Stimulated activated CD4-positive, alpha-beta T cell treated with anti-CD3 and anti-CD28 coated beads, Interleukin-12 subunit alpha, Interleukin-12 subunit beta, amount 100 ng/mL, for 24 hours (primary cell): ENCODE measurements around the gene ZNF451.
A peak's percentile ranks its signal among the peaks of the same experiment; 100 is the strongest.
"Not testable (repeated sequence)": the region's sequence is repeated elsewhere in the genome, so short reads cannot be mapped to it uniquely, and the experiment has no call there.

Experiments
- DNase-seq, 2 experiments: peaks; one replicate each; pipeline ENCODE4 v3.0.0-alpha.2; 2020; ENCODE audit warnings: low read depth in 2 of 2

Gene ZNF451, protein sequence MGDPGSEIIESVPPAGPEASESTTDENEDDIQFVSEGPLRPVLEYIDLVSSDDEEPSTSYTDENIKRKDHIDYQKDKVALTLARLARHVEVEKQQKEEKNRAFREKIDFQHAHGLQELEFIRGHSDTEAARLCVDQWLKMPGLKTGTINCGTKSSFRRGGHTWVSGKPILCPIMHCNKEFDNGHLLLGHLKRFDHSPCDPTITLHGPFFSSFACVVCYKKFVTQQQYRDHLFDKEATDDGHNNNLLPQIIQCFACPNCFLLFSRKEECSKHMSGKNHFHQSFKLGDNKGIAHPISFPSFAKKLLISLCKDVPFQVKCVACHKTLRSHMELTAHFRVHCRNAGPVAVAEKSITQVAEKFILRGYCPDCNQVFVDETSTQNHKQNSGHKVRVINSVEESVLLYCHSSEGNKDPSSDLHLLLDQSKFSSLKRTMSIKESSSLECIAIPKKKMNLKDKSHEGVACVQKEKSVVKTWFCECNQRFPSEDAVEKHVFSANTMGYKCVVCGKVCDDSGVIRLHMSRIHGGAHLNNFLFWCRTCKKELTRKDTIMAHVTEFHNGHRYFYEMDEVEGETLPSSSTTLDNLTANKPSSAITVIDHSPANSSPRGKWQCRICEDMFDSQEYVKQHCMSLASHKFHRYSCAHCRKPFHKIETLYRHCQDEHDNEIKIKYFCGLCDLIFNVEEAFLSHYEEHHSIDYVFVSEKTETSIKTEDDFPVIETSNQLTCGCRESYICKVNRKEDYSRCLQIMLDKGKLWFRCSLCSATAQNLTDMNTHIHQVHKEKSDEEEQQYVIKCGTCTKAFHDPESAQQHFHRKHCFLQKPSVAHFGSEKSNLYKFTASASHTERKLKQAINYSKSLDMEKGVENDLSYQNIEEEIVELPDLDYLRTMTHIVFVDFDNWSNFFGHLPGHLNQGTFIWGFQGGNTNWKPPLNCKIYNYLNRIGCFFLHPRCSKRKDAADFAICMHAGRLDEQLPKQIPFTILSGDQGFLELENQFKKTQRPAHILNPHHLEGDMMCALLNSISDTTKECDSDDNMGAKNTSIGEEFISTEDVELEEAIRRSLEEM

GRCh38 chr6:57089687-57090457, at the start of gene ZNF451:
TSS of gene ZNF451 (plus strand) at chr6:57090188. CDS start at chr6:57090254, 66 bp downstream.
- peak; percentile 96 for DNase-seq

GRCh38 chr6:57044061-57044460, 45.9 kb upstream of the ZNF451 start:
- not testable (repeated sequence) for DNase-seq

- no peak for DNase-seq
These were observed 45.4 kb upstream of the ZNF451 start for GRCh38 chr6:57044568-57044967.

DNA sequence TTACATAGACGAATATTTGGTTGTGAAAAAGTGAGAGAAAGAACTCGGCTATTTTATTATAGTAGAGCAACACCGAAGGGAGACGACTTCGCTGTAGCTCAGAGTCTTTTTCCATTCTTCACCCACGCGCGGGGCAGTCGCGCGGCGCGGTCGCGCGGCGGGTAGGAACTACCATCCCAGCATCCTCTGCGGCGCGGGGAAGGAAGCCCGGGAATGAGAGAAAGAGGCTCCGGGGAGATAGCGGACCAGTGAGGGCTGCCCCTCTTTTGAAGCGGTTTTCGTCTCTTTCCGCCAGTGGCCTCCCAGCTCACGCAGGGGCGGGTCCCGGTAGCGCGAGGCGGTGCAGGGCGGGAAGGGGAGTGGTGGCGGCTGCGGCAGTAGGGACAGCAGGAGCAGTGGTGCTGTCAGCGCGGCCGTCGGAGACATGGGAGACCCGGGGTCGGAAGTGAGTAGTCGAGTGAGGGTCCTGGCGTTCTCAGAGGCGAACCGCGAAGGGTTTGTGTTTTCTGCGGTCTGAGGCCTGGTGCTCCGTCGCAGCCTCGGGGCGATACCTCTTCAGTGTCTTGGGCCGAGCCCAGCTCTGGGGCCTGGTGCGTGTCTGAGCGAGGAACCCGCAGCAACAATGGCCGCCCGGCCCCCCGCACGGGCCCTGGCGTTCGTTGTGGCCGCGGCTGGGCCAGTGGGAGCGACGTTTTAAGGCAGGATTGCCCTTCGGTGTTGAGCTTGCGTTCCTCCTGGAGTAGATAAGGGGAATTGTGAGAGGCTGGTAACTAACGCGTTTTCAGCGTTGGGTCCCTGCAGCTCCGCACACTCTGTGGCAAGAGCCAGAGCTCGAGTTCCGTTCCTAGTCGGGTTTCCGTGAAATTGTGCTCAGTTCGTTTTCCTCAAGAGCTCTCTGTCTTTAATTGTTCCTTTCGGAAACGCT, 43.4 kb upstream of the ZNF451 start, which contains the start of gene KIAA1586:
TSS of gene KIAA1586 (plus strand) at position 362 of the 925 bp plus-strand sequence. CDS start at position 425, 63 bp downstream.
- peak; percentile 75 to 81 for DNase-seq

GRCh38 chr6:57047257-57047585, 42.8 kb upstream of the ZNF451 start:
- DNase-seq, result not testable (repeated sequence)

GRCh38 chr6:57047859-57048258, 42.1 kb upstream of the ZNF451 start:
- not testable (repeated sequence) for DNase-seq

GRCh38 chr6:57048577-57048976, 41.4 kb upstream of the ZNF451 start:
- DNase-seq, result no peak

GRCh38 chr6:57063847-57064246, 26.1 kb upstream of the ZNF451 start:
- DNase-seq, result no peak

- no peak for DNase-seq
These were observed 25.2 kb upstream of the ZNF451 start for GRCh38 chr6:57064809-57065208.

DNA sequence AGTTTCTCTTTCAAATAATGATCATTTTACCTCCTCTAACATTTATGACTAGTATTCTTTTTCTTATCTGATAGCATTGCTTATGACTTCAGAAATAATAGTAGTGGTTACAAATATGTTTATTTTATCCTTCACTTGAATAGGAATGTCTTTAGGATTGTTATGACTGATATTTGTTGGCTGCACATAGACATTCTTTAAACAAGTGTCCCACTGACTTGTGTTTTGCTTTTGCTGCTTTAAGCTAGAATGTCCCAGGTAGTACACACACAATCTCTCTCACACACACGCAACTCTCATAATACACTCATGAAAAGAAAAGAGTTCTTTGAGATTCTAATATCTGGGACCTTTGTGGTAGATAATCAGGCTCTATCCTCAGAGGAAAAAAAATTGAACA, 21.9 kb upstream of the ZNF451 start:
- DNase-seq, result no peak

GRCh38 chr6:57069228-57069627, 20.8 kb upstream of the ZNF451 start:
- DNase-seq, result no peak

DNA sequence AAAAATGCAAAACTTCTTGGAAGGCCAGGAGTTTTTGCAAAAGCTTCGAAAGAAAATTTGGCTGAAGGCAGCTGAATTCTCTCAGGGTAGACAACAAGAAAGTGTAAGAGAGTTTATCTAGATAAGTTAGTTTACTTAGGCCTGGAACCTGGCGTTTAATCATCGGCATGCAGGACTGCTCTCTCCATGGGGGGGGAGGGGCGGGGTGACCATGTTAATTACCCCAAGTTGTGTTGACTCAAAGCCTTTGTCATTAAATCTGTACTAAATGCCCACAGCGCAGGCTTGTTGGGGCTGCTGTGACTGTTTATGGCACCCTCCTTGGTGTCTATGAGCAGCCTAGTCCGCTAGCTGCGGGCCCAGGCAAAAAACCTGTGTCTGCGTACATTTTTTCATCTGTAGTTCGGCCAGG, 20.1 kb upstream of the ZNF451 start:
- DNase-seq, result no peak

GRCh38 chr6:57072108-57072507, 17.9 kb upstream of the ZNF451 start:
- DNase-seq, result no peak

DNA sequence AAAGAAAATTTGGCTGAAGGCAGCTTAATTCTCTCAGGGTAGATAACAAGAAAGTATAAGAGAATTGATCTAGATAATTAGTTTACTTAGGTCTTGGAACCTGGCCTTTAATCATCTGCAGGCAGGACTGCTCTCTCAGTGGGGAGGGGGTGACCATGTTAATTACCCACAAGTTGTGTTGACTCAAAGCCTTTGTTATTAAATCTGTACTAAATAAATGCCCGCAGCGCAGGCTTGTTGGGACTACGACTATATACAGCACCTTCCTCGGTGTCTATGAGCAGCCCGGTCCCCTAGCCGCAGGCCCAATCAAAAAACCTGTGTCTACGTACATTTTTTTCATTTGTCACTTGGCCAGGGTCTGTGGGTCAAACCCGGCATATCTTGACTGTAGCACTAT, 15.6 kb upstream of the ZNF451 start:
- no peak for DNase-seq

DNA sequence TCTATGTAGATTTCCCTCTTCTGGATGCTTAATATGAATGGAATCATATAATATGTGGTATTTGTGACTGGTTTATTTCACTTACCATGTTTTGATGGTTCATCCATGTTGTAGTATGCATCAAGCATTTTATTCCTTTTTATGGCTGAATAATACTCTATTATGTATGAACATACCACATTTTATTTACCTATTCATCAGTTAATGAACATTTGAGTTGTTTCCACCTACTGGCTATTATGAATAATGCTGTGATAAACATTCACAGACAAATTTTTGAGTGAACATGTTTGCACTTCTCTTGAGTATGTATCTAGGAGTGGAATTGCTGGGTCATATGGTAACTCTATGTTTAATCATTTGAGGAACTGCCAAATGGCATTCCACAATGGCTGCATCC, 14.9 kb upstream of the ZNF451 start:
- DNase-seq, result no peak

DNA sequence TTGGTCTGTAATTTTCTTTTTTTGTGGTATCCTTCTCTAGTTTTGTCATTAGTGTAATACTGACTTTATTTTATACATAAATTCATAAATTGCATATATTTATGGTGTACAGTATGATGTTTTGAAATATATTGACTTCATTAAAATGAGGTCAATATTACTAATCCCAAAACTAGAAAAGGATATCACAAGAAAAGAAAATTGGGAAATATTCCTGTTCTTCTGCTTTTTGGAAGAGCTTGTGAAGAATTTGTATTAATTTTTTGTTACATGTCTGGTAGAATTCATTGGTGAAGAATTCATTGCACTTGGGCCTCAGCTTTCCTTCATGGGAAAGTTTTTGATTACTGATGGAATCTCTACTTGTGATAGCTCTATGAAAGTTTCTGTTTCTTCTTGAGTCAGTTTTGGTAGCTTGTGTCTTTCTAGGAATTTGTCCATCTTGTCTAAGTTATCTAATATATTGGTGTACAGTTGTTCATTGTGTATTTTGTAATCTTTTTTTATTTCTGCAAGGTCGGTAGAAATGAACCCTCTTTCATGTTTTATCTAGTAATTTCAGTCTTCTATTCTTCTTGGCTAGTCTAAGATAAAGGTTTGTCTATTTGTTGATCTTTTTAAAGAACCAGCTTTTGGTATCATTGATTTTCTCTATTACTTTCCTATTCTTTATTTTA, 11.3 kb upstream of the ZNF451 start:
- no peak for DNase-seq

DNA sequence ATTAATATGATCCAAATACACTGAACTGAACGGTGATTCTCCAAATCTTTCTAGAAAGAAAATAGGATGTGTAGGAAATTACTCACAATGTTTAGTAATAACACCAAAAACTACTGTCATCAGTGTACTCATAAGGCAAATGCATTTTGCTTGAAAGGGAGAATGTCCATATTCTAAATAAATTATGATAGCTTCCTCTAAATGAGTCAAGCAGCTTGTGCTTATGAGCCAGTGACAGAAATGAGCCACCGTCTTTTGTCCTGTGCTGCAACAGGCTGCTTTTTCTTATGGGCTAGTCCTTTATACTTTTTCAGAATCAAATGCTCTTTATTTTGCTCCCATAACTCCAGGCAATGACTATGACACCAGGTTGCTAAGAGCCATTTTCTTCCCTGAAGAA, 4.5 kb upstream of the ZNF451 start:
- DNase-seq, result no peak

DNA sequence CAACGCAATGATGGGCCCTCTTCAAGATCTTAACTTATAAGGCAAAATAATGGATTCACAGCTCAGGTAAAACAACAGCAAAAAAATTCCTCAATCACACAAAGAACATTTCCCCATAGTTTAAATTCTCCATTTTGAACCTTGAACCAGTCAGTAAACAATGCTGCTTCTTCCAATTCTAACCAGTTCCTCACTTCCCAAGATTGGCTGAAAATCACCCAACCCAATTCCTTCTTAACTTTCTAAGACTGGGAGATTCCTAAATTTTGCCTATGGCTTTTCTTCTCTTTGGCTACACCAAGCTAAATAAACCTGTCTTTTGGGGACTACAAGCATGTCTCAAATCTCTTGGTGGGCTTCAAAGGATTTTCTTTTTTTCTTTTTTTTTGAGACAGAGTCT, 3.1 kb upstream of the ZNF451 start:
- no peak for DNase-seq

DNA sequence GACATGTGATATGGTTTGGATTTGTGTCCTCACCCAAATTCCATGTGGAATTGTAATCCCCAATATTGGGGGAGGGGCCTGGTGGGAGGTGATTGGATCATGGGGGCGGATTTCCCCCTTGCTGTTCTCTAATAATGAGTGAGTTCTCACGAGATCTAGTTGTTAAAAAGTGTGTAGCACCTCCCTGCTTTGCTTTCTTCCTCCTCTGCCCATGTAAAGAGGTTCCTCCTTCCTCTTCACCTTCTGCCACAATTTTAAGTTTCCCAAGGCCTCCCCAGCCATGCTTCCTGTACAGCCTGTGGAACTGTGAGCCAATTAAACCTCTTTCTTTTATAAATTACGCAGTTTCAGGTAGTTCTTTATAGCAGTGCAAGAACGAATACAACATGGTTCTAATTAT, 2.1 kb upstream of the ZNF451 start:
- no peak for DNase-seq

- DNase-seq, result no peak
These were observed 723 bp upstream of the ZNF451 start for GRCh38 chr6:57089265-57089664.
